RWPE1 (cell line): ENCODE data around the gene SAC3D1.

Experiments used
- CTCF ChIA-PET: fragments of 350-600 bp; sonication (Branson Sonifier 250); formaldehyde crosslinking; extraction: SDS; loops from one replicate; lab custom pipeline; 2021; lab: Yijun Ruan, JAX
- POLR2A ChIA-PET: fragments of 400-600 bp; formaldehyde crosslinking; extraction: SDS; loops from one replicate; lab custom pipeline; 2020; ENCODE audit warnings: antibody characterized with exemption; ENCODE audit not compliant: low non-redundant PET; lab: Yijun Ruan, JAX
- DNase-seq: peaks from one replicate; pipeline ENCODE4 v3.0.0; 2012; ENCODE audit warnings: low spot score
- H3K27ac ChIP-seq: fragments of 450-650 bp; 2 replicates; pipeline ENCODE4 v1.5.1; 2017
- TF ChIP-seq, protein P1 (sequence below): fragments of 450-650 bp; conservative IDR thresholded peaks from 2 replicates; pipeline ENCODE4 v1.5.1; 2017; ENCODE audit warnings: low read depth, mild to moderate bottlenecking

Gene SAC3D1

GRCh38 chr11:65055538-65055937, 14.5 kb downstream of the SAC3D1 start:
- H3K27ac ChIP-seq: no peak overlapping the region
- TF ChIP-seq, protein P1, sequence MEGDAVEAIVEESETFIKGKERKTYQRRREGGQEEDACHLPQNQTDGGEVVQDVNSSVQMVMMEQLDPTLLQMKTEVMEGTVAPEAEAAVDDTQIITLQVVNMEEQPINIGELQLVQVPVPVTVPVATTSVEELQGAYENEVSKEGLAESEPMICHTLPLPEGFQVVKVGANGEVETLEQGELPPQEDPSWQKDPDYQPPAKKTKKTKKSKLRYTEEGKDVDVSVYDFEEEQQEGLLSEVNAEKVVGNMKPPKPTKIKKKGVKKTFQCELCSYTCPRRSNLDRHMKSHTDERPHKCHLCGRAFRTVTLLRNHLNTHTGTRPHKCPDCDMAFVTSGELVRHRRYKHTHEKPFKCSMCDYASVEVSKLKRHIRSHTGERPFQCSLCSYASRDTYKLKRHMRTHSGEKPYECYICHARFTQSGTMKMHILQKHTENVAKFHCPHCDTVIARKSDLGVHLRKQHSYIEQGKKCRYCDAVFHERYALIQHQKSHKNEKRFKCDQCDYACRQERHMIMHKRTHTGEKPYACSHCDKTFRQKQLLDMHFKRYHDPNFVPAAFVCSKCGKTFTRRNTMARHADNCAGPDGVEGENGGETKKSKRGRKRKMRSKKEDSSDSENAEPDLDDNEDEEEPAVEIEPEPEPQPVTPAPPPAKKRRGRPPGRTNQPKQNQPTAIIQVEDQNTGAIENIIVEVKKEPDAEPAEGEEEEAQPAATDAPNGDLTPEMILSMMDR: no peak
- POLR2A ChIA-PET: no interaction called here
- no peak for DNase-seq
- CTCF ChIA-PET: no interaction called here

GRCh38 chr11:65056999-65057398, 16.0 kb downstream of the SAC3D1 start:
- ChIA-PET POLR2A (no interaction called here), CTCF (interaction anchor here (0.9 kb wide), 1 partner anchor 19 kb away, joined by 3 read pairs; no protein-coding TSS in a partner anchor)
- TF ChIP-seq, protein P1: no peak
- no peak for DNase-seq
- no peak overlapping the region for H3K27ac ChIP-seq

DNA sequence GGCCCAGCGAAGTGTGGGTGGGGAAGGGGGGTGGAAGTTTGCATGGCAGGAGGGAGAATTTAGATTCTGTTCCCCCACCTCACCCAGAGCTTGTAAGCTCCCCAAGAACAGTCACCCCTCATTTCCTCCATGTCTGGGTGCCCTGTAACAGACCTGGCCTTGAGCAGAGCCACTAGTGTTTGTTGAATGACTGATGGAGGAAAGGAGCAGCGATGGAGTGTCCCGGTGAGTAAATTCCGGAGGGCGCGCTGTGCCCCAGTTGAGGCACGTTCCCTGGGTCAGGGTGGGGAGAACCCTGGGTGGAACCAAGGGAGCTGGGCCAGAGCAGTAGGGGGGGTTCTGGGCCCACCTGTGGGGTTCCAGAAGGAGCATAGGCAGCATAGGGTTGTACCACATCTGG, 16.5 kb downstream of the SAC3D1 start:
- CTCF ChIA-PET: interaction anchor here (0.9 kb wide), 1 partner anchor 18 kb away, joined by 3 read pairs; no protein-coding TSS in a partner anchor
- POLR2A ChIA-PET: no interaction called here
- TF ChIP-seq, protein P1: no peak

DNA sequence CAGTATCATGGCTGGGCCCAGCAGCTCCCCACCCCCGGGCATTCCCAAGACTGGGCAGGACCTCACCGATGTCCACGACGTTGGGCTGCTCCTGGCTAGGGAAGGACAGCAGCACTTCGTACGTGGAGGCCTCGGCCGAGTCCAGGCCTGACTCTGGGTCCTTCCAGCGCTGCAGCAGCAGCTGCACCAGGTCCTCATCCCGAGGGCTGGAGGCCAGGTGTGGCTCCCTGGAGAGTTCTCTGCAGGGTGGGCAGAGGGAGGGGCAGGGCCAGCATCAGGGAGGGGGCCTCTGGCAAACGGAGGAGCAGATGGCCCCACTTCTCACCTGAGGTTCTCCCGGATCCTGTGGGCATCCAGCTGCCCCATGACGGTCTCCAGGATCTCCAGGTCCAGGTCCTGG, 17.0 kb downstream of the SAC3D1 start:
- H3K27ac ChIP-seq: no peak overlapping the region
- ChIA-PET CTCF (interaction anchor here (0.9 kb wide), 1 partner anchor 18 kb away, joined by 3 read pairs; no protein-coding TSS in a partner anchor), POLR2A (interaction anchor here (0.5 kb wide), 1 partner anchor 25 kb away, joined by 3 read pairs; no protein-coding TSS in a partner anchor)
- DNase-seq: no peak
- TF ChIP-seq, protein P1: no peak

More for the DNA sequence above, 16.5 kb downstream of the SAC3D1 start:
- H3K27ac ChIP-seq: no peak overlapping the region
- no peak for DNase-seq

- POLR2A ChIA-PET: interaction anchor here (0.5 to 0.7 kb wide), 2 partner anchors 25 to 38 kb away, joined by 3 read pairs; no protein-coding TSS in a partner anchor
- TF ChIP-seq, protein P1: no peak
- DNase-seq: no peak
- CTCF ChIA-PET: interaction anchor here (0.6 kb wide), 1 partner anchor 74 kb away, joined by 3 read pairs; no protein-coding TSS in a partner anchor
- no peak within 1 kb of the TSS for H3K27ac ChIP-seq
Measured at GRCh38 chr11:65058419-65059054, 17.5 kb downstream of the SAC3D1 start, which contains the start of gene NAALADL1. Gene NAALADL1 (minus strand): TSS chr11:65058553. CDS start chr11:65058521, 32 bp downstream.

DNA sequence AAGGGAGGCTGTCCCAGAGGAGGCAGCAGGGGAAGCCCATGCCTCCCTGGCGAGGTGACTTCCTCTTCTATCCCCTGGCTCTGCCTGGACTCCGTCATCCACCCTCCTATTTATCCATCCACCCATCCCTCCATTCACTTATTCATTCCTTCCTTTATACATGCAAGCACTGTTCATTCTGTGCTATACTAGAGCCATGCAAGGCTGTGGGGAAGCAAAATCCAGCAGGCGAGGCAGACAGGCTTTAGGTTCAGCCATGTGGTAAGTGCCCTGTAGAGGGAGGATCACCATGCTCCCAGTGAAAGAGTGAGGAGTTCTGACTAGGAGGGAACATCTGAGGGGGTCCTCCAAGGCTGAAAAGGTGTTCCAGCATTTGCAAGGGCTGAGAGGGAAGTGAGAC, 18.5 kb downstream of the SAC3D1 start:
- POLR2A ChIA-PET: no interaction called here
- no peak for DNase-seq
- TF ChIP-seq, protein P1: no peak
- H3K27ac ChIP-seq: no peak overlapping the region
- CTCF ChIA-PET: no interaction called here
